HUDEP-2 (cell line): ENCODE results near the gene NINL.
"Not testable (repeated sequence)": the region's sequence is repeated elsewhere in the genome, so short reads cannot be mapped to it uniquely, and the experiment has no call there.

ENCODE experiments used
- DNase-seq, 76 experiments: peaks; one replicate each; lab custom pipeline; 2025; ENCODE audit not compliant: unreplicated experiment in 76 of 76; lab: John Stamatoyannopoulos, UW

NINL gene

GRCh38 chr20:25489221-25489871, 96.0 kb downstream of the NINL start:
- no peak for DNase-seq

- no peak for DNase-seq
Observed at GRCh38 chr20:25487975-25488374, 97.4 kb downstream of the NINL start.

DNA sequence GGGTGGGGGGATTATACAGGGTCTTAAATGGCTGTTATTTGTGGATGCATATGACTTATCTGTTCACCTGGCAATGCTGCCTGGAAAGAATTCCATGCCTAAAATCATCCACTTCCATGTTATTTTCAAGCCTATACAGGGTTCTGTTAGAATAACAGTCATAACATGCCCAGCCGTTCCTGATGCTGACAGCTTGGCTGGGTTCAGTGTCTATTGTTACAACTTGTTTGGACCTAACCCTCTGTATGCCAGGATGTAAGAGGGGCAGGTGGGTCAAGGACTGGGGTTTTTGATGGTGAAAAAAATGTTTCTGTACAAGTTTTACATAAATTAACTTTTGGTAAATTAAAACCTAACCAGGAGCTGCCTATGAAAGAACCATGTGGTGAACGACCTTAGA, 98.0 kb downstream of the NINL start:
- no peak for DNase-seq

DNA sequence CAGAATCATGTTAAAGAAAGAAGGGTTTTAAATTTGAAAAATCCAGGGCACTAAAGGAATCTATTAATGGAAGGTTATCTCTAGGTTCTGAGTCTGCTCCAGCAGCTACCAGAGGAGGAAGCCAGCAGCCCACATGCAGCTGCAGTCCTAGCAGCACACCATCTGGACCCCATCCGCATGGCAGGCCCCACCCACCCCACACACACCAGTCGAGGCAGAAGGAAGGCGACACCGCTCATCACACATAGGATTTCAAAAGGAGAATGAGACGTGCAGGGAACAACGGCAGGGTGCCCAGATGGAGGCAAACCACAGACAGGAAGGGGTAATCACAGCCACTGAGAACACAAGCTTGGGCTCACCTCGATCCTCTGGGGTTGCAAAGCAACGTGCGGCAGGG, 99.0 kb downstream of the NINL start:
- no peak for DNase-seq

GRCh38 chr20:25485872-25486271, 99.5 kb downstream of the NINL start:
- no peak for DNase-seq

DNA sequence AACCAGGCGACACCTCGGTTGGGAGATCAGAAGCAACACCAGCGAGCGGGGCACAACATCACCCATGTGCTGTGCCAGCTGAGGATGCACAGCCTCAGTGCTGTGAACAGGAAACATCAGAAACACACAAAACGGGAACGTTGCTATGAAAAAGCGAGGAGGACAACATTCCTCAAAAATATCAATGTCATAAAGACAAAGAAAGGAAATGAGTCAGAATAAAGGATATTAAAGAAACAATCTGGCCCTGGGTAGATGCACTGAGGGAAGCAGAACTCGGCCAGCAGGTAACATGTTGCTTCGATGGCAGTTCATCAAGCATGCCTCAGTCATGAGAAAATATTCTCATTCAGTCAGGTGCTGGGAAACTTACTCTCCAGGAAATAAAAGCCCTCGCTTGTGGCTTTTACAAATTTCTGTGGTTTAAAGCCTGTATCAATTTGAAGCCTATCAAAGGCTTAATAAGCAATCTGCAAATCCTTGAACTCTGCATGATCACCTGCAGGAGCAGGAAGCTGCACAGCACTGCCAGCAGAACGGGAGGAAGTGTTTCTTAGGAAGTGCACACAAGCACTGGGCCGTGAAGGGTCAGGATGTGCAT, 100.3 kb downstream of the NINL start:
- no peak for DNase-seq

DNA sequence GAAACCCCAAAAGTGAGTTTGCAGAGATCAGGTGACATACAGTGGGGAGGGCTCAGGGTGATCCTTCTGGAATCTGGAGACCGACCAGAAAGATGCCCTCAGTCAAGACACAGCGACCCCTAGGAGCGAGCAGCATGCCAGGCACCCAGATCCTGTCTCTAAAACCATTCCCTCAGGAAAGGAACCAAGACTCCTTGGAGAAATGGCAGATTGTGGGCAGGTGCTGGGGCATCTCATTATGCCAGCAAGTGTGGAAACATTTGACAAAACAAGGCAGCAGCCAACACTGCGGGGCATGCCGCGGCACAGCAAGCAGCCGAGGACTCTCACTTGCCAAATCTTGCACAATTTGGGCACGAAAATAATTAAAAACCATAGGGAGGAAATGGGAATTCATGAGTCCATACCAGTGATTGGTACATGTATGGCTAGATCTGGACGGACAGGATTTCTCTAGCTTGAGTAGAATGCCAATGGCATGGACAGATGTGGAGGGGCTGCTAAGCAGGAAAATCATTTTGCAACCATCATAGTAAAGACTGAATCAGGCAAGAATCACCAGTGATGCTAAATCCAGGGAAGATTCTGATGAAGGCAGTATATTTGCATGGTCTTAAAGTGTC, 101.0 kb downstream of the NINL start:
- DNase-seq: no peak

DNA sequence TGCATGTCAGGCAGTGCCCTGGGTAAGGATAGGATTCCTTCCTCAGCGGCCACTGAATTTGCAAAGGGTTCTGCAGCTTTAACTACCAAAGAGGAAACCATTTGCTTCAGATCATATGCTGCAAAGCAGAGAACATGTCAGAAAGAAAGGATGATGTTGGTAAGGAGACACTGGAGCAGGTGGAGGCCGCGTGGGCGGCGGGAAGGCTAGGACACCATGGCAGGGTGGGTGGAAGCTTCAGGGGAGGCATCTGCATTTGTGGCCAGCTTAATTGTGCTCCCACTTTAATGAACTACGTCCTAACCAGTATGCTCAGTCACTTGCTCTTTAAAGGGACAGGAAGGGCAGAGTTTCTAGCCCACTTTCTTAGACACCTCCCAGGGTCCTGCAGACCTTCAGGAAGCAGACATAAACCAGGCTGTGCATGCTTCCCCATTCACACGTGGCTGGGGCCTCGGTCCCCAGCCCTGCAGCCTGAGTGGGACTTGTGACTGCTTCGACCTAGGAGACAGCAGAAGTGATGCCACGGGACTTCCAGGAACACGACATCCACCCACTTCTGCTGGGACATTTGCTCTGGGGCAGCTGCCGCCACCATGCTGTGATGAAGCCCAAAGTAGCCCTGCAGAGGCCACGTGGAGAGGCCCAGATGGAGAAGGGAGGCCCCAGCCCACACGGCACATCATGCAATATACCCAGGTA, 101.7 kb downstream of the NINL start:
- DNase-seq: no peak

DNA sequence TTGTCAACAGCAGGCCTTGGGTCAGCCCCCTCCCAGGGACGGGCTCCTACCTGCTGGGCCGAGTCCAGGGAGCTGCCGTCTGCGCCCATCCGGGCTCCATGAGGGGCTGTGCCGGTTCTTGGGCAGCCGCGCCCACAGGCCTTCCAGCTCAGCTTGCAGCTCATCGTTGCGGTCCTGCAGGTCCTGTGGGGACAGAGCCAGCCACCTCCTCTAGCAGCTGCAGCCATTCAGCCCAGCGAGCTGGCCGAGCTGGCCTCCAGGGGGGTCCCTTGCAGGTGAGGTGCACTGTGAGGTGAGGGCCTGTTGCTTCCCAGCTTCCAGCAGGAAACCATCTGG, 103.4 kb downstream of the NINL start:
- DNase-seq: no peak

GRCh38 chr20:25481235-25481917, 104.0 kb downstream of the NINL start:
- DNase-seq: no peak

- no peak for DNase-seq
Observed at GRCh38 chr20:25480797-25481196, 104.5 kb downstream of the NINL start.

- DNase-seq: no peak
Observed at GRCh38 chr20:25480156-25480555, 105.2 kb downstream of the NINL start.

- DNase-seq: no peak
Observed at GRCh38 chr20:25479638-25480037, 105.7 kb downstream of the NINL start.

GRCh38 chr20:25478889-25479568, 106.3 kb downstream of the NINL start:
- DNase-seq: no peak

DNA sequence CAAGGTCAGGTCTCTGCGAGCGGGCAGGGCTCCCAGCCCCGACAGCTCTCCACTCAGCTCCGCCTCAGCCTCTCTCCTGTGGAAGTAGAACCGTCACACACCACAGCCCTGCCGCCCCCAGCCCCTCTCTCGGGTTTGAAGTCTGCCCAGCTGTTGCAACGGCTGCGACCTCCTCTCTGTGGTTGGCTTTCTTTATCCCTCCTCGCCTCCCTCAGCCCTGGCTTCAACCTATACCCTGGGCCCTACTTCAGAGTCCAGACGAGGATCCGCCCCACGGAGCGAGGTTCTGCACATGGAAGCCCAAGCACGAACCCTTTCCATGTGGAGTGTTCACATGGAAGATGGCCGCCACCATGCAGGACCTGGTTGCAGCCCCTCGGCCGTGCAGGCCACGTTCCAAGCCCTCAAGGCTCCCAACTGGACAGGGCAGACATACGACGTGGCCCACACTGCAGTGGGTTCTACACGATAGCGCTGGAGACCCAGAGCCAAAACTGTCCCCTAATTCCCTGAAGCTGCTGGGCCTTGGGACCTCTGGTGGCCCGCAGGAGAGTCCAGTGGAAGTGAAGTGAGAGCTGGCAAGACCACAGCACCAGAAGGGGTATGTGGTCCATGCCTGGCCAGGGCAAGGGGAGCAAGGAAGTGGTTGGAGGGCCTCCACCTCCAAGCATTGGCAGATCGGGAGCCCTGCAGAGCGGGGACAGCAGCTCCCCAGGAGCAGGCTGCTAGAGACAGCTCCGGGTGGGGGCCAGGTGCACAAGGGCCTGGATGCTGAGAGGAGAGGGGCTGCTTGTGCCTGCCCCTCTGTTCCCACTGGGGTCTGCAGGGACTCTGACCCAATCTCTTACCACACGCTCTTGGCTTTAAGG, 108.1 kb downstream of the NINL start:
- no peak for DNase-seq

GRCh38 chr20:25476106-25477013, 109.0 kb downstream of the NINL start:
- no peak for DNase-seq

- DNase-seq: not testable (repeated sequence)
Observed at GRCh38 chr20:25473297-25473696, 112.0 kb downstream of the NINL start.

- no peak for DNase-seq
Observed at GRCh38 chr20:25471020-25471419, 114.3 kb downstream of the NINL start.

- peak in 19 of 76 experiments; percentile 1 to 37 (median 15) for DNase-seq
Observed at GRCh38 chr20:25470045-25470444, 115.3 kb downstream of the NINL start.
